ENCODE measurements around the gene AFF3. TPM values are rescaled to one million over a fixed set of nuclear protein-coding genes. Genes with fewer than 3 reads are reported as not detected.

Gene AFF3
- total and polyA plus RNA-seq, 2 of the 8 experiments (the other 6 are each of a cell fraction or from before 2014, with no cell fraction given): 0.27 to 3.0 TPM

DNA sequence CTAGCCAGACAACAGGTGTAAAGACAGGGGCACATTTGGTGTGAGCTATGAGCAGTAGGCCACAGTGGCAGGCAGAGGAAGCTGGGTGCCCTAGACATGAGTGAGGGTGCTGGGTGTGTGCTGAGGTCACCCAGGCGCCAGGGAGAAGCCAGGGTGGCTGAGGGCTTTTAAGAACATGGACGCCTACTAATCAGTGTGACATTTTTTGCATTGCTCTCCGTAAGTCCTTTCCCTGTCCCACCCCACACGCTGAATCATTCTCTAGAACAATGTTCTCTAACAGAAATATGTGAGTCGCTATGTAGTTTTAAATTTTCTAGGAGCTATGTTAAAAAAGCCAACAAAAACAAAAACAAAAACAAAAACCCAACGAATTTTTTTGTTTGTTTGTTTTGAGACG, 448.1 kb downstream of the AFF3 start:
- no peak overlapping the region for H2BK5ac ChIP-seq (ENCODE audit: low read depth, low read length)
- H3K4me2 ChIP-seq (ENCODE audit: insufficient read depth in 1 of 2, low read depth in 2 of 2, low read length in 2 of 2): no peak overlapping the region
- H4K5ac ChIP-seq (ENCODE audit: insufficient read length, low read depth, low read length): no peak overlapping the region
- H3K79me2 ChIP-seq (ENCODE audit: control insufficient read depth in 1 of 2, insufficient read depth in 2 of 2, low read length in 2 of 2): no peaks in the 10 kb centered on the region
- no peaks in the 10 kb centered on the region for H3K9me3 ChIP-seq (ENCODE audit: insufficient read depth in 2 of 2, low read depth in 1 of 2, low read length in 1 of 2)
- no peak overlapping the region for H3K23ac ChIP-seq (ENCODE audit: insufficient read length)
- no peak overlapping the region for H2BK12ac ChIP-seq (ENCODE audit: low read depth, low read length)
- H3K18ac ChIP-seq (ENCODE audit: extremely low read depth, low read length): no peak overlapping the region
- H4K91ac ChIP-seq (replicated peaks; ENCODE audit: insufficient read length, low read length): no peak overlapping the region
- H3K23me2 ChIP-seq (ENCODE audit: low read depth, low read length): no peaks in the 10 kb centered on the region
- no peak overlapping the region for H2BK15ac ChIP-seq (ENCODE audit: low read length)
- DNase-seq (ENCODE audit: low read depth in 1 of 2, low spot score in 2 of 2) (no peak), FAIRE-seq (no peak)
- no peak overlapping the region for H3K4me3 ChIP-seq (ENCODE audit: extremely low read depth in 1 of 4, insufficient read depth in 2 of 4, low read depth in 3 of 4, low read length in 4 of 4)
- no peak overlapping the region for H3K4ac ChIP-seq (replicated peaks; ENCODE audit: insufficient read length, low read depth, low read length)
- no peaks in the 10 kb centered on the region for H3K36me3 ChIP-seq (ENCODE audit: control insufficient read depth in 2 of 4, insufficient read depth in 4 of 4, low read length in 3 of 4)
- no peak overlapping the region for H2BK20ac ChIP-seq (ENCODE audit: low read length)
- no peak overlapping the region for H2BK120ac ChIP-seq (replicated peaks; ENCODE audit: low read depth, low read length)
- CTCF ChIA-PET (ENCODE audit: partially characterized antibody): interaction anchor here (1.8 to 2.8 kb wide), 2 partner anchors 10 to 90 kb away, joined by 3 to 9 read pairs; no protein-coding TSS in a partner anchor
- peak overlapping the region; percentile 13; the same call in 1 of the 2 replicates for H2AFZ ChIP-seq (ENCODE audit: low read length)
- H3K4me1 ChIP-seq (replicated peaks in 1 of 4; ENCODE audit: control insufficient read depth in 3 of 4, insufficient read depth in 4 of 4, low read length in 3 of 4): no peaks in the 10 kb centered on the region
- 88% methylated on average over 7 of the region's 7 CpGs; no CpG with 5 or more reads in 1 of the 2 experiments for WGBS, 2 experiments (ENCODE audit: extremely low coverage in 1 of 2, insufficient coverage in 1 of 2, insufficient read length in 1 of 2, insufficient replicate concordance in 2 of 2, low coverage in 1 of 2, low lambda C conversion rate in 2 of 2, missing lambda C conversion rate in 1 of 2)
- TF ChIP-seq RBBP5 (IDR thresholded peaks at IDR 0.05; ENCODE audit: borderline replicate concordance, low read depth, low read length): no peak
- no peak for TF ChIP-seq SRF (IDR thresholded peaks at IDR 0.05; ENCODE audit: low read depth, low read length)
- no peak for TF ChIP-seq TBP (IDR thresholded peaks at IDR 0.05; ENCODE audit: low read depth, low read length)
- TF ChIP-seq, protein P1, sequence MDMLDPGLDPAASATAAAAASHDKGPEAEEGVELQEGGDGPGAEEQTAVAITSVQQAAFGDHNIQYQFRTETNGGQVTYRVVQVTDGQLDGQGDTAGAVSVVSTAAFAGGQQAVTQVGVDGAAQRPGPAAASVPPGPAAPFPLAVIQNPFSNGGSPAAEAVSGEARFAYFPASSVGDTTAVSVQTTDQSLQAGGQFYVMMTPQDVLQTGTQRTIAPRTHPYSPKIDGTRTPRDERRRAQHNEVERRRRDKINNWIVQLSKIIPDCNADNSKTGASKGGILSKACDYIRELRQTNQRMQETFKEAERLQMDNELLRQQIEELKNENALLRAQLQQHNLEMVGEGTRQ (IDR thresholded peaks at IDR 0.05; ENCODE audit: low read length): no peak
- no peak overlapping the region for H2AK5ac ChIP-seq (ENCODE audit: low read depth, low read length)
- no peak overlapping the region for H3K14ac ChIP-seq (ENCODE audit: insufficient read length)
- H3K56ac ChIP-seq (replicated peaks; ENCODE audit: insufficient read length, low read depth, low read length): no peak overlapping the region
- no peak overlapping the region for H3K9ac ChIP-seq (replicated peaks in 1 of 4; ENCODE audit: extremely low read depth in 1 of 4, low read depth in 3 of 4, low read length in 3 of 4)
- no peaks in the 10 kb centered on the region for H4K20me1 ChIP-seq (replicated peaks in 1 of 2; ENCODE audit: control insufficient read depth in 1 of 2, insufficient read depth in 2 of 2, low read length in 2 of 2)
- H3K79me1 ChIP-seq (ENCODE audit: low read depth, low read length): no peaks in the 10 kb centered on the region
- no peak overlapping the region for H4K8ac ChIP-seq (ENCODE audit: extremely low read depth, insufficient read depth, low read length)
- no peaks in the 10 kb centered on the region for H3K27me3 ChIP-seq (replicated peaks in 1 of 4; ENCODE audit: control insufficient read depth in 3 of 4, extremely low read depth in 1 of 4, insufficient read depth in 3 of 4, low read length in 3 of 4)
- H3K27ac ChIP-seq (ENCODE audit: low read depth, low read length): no peak overlapping the region
- POLR2A ChIA-PET (ENCODE audit: partially characterized antibody): no interaction called here
